WTC11 (cell line): Measurements from ENCODE around the gene UGT1A5.

Source experiments
- ZBTB21 ChIP-seq: sonication (generic); formaldehyde crosslinking; IDR thresholded peaks from 2 replicates; pipeline ENCODE4 v1.8.1; 2023; ENCODE audit warnings: mild to moderate bottlenecking, missing genetic modification reagents, borderline replicate concordance
- TF ChIP-seq, protein P1 (sequence below): sonication (generic); formaldehyde crosslinking; IDR thresholded peaks from 2 replicates; pipeline ENCODE4 v1.8.0; 2023; ENCODE audit warnings: mild to moderate bottlenecking, missing genetic modification reagents
- TF ChIP-seq, protein P2 (sequence below): fragments of 200-600 bp; IDR thresholded peaks from 2 replicates; pipeline ENCODE4 v1.8.0; 2022; ENCODE audit warnings: antibody characterized with exemption

DNA sequence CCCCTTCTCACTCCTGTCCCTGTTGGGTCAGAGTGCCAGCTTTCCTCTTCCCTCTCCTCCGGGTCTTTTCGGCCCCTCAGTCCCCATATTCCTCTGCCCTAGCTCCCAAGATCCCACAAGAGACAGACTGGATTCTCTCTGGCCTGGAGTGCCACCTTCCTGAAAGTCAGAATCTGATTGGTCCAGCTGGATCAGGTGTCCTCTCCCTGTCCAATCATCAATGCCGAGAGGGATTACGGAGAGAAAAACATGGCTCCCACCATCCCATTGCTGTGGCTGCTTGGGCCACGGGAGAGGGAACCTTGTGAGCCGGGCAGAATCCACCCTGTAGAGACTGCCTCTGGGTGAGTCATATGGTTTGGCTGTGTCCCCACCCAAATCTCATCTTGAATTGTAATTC, 62.7 kb downstream of the UGT1A5 start:
- no peak for TF ChIP-seq ZBTB21 (CRISPR knock-in tag)
- TF ChIP-seq, protein P1, sequence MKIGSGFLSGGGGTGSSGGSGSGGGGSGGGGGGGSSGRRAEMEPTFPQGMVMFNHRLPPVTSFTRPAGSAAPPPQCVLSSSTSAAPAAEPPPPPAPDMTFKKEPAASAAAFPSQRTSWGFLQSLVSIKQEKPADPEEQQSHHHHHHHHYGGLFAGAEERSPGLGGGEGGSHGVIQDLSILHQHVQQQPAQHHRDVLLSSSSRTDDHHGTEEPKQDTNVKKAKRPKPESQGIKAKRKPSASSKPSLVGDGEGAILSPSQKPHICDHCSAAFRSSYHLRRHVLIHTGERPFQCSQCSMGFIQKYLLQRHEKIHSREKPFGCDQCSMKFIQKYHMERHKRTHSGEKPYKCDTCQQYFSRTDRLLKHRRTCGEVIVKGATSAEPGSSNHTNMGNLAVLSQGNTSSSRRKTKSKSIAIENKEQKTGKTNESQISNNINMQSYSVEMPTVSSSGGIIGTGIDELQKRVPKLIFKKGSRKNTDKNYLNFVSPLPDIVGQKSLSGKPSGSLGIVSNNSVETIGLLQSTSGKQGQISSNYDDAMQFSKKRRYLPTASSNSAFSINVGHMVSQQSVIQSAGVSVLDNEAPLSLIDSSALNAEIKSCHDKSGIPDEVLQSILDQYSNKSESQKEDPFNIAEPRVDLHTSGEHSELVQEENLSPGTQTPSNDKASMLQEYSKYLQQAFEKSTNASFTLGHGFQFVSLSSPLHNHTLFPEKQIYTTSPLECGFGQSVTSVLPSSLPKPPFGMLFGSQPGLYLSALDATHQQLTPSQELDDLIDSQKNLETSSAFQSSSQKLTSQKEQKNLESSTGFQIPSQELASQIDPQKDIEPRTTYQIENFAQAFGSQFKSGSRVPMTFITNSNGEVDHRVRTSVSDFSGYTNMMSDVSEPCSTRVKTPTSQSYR (CRISPR knock-in tag) = no peak
- TF ChIP-seq, protein P2, sequence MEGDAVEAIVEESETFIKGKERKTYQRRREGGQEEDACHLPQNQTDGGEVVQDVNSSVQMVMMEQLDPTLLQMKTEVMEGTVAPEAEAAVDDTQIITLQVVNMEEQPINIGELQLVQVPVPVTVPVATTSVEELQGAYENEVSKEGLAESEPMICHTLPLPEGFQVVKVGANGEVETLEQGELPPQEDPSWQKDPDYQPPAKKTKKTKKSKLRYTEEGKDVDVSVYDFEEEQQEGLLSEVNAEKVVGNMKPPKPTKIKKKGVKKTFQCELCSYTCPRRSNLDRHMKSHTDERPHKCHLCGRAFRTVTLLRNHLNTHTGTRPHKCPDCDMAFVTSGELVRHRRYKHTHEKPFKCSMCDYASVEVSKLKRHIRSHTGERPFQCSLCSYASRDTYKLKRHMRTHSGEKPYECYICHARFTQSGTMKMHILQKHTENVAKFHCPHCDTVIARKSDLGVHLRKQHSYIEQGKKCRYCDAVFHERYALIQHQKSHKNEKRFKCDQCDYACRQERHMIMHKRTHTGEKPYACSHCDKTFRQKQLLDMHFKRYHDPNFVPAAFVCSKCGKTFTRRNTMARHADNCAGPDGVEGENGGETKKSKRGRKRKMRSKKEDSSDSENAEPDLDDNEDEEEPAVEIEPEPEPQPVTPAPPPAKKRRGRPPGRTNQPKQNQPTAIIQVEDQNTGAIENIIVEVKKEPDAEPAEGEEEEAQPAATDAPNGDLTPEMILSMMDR = no peak
